GM12892 (cell line): ENCODE measurements around the gene CCL7.

Source experiments
- POLR2A ChIP-seq: IDR thresholded peaks from 2 replicates; pipeline ENCODE4 v1.6.1; 2011; ENCODE audit warnings: low read depth, low read length, control low read depth
- POLR2AphosphoS5 ChIP-seq: IDR thresholded peaks from 2 replicates; pipeline ENCODE4 v1.6.1; 2011; ENCODE audit warnings: low read depth, low read length, control low read depth
- TAF1 ChIP-seq: IDR thresholded peaks from 2 replicates; pipeline ENCODE4 v1.6.1; 2011; ENCODE audit warnings: low read depth, mild to moderate bottlenecking, control low read depth, low read length, borderline replicate concordance

- TF ChIP-seq POLR2A (no peak), POLR2AphosphoS5 (no peak), TAF1 (no peak)
Measured at GRCh38 chr17:34225046-34225445, 45.0 kb upstream of the CCL7 start.
